Mucosa of gallbladder (tissue), 1 donor: ENCODE results near the gene OR6F1. TPM values are rescaled to one million over a fixed set of nuclear protein-coding genes. Genes with fewer than 3 reads are reported as not detected.

Experiments used
- total RNA-seq: library from RNA; stranded (reverse); gene quantifications from one replicate; pipeline ENCODE4 v1.2.1, GENCODE V29; 2021
- donor health status: DM: no; HTN: no; CAD: no.

OR6F1 gene
- total RNA-seq, 1 donor from 2014 or later: not detected

Other genes starting within 250 kb of the OR6F1 start
- gene OR2C3, start 180.2 kb downstream of the OR6F1 start, total RNA-seq: 0.03 TPM
- 1.3 TPM for gene GCSAML, start 167.5 kb downstream of the OR6F1 start, total RNA-seq
- not detected for gene OR2G2, start 128.3 kb downstream of the OR6F1 start, total RNA-seq
- not detected for gene OR2G3, start 111.1 kb downstream of the OR6F1 start, total RNA-seq
- not detected for gene OR13G1, start 36.9 kb downstream of the OR6F1 start, total RNA-seq
- not detected for gene OR14K1, start 22.0 kb upstream of the OR6F1 start, total RNA-seq
- gene OR14A2, start 31.5 kb upstream of the OR6F1 start, total RNA-seq: not detected
- not detected for gene OR1C1, start 43.9 kb upstream of the OR6F1 start, total RNA-seq
- gene OR14A16, start 107.5 kb upstream of the OR6F1 start, total RNA-seq: not detected
- not detected for gene OR11L1, start 125.2 kb upstream of the OR6F1 start, total RNA-seq
- gene TRIM58, start 140.5 kb upstream of the OR6F1 start, total RNA-seq: 0.66 TPM
- 0.66 TPM for gene OR2W3, start 178.9 kb upstream of the OR6F1 start, total RNA-seq
- not detected for gene OR2T8, start 203.6 kb upstream of the OR6F1 start, total RNA-seq
- gene OR2AJ1, start 208.2 kb upstream of the OR6F1 start, total RNA-seq: not detected
- gene OR2L8, start 232.2 kb upstream of the OR6F1 start, total RNA-seq: not detected
- gene OR2AK2, start 248.6 kb upstream of the OR6F1 start, total RNA-seq: not detected